ENCODE results near the gene PSORS1C1. TPM values are rescaled to one million over a fixed set of nuclear protein-coding genes. Genes with fewer than 3 reads are reported as not detected.

The PSORS1C1 gene
- polyA plus RNA-seq, 1 donor from 2014 or later = not detected

DNA sequence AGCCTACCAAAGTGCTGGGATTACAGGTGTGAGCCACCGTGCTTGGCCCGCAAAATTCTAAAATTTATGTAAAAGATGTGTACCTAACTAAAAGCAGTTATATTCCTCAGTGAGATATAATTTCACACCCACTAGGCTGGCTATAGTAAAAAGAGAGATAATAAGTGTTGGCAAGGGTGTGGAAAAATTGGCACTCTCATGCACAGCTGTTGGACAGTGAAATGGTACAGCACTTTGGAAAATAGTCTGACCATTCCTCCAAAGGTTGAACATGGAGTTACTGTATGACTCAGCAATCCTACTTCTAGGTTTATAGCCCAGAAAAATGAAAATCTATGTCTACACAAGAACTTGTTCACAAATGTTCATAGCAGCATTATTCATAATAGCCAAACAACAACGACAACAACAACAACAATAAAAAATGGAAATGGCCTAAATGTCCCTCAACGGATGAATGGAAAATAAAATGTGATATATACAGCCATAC is 16.1 kb upstream of the PSORS1C1 start:
- Histone ChIP-seq H3F3A (ENCODE audit: insufficient read depth, low read length, poor library complexity, severe bottlenecking) (no peaks in the 10 kb centered on the region), H3K9me2 (ENCODE audit: insufficient read depth, low read length) (no peaks in the 10 kb centered on the region), H2AFZ (ENCODE audit: low read depth, low read length) (no peak overlapping the region), H3K9me3 (ENCODE audit: low read length) (no peaks in the 10 kb centered on the region), H3K27ac (ENCODE audit: low read length) (no peak overlapping the region), H3K9ac (ENCODE audit: low read length) (no peak overlapping the region), H3K4me3 (ENCODE audit: low read length) (no peak overlapping the region), H3K27me3 (ENCODE audit: insufficient read depth, low read depth, low read length) (no peaks in the 10 kb centered on the region), H4K20me1 (ENCODE audit: insufficient read depth) (no peaks in the 10 kb centered on the region), H3K4me2 (ENCODE audit: low read length) (no peak overlapping the region), H3K79me2 (replicated peaks; ENCODE audit: insufficient read depth, low read length) (no peaks in the 10 kb centered on the region), H3K36me3 (ENCODE audit: insufficient read depth, low read length) (no peaks in the 10 kb centered on the region)
- TF ChIP-seq, protein P1, sequence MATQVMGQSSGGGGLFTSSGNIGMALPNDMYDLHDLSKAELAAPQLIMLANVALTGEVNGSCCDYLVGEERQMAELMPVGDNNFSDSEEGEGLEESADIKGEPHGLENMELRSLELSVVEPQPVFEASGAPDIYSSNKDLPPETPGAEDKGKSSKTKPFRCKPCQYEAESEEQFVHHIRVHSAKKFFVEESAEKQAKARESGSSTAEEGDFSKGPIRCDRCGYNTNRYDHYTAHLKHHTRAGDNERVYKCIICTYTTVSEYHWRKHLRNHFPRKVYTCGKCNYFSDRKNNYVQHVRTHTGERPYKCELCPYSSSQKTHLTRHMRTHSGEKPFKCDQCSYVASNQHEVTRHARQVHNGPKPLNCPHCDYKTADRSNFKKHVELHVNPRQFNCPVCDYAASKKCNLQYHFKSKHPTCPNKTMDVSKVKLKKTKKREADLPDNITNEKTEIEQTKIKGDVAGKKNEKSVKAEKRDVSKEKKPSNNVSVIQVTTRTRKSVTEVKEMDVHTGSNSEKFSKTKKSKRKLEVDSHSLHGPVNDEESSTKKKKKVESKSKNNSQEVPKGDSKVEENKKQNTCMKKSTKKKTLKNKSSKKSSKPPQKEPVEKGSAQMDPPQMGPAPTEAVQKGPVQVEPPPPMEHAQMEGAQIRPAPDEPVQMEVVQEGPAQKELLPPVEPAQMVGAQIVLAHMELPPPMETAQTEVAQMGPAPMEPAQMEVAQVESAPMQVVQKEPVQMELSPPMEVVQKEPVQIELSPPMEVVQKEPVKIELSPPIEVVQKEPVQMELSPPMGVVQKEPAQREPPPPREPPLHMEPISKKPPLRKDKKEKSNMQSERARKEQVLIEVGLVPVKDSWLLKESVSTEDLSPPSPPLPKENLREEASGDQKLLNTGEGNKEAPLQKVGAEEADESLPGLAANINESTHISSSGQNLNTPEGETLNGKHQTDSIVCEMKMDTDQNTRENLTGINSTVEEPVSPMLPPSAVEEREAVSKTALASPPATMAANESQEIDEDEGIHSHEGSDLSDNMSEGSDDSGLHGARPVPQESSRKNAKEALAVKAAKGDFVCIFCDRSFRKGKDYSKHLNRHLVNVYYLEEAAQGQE (IDR thresholded peaks at IDR 0.05; ENCODE audit: borderline replicate concordance) = no peak
- TF ChIP-seq RAD21 (conservative IDR thresholded peaks at IDR 0.05) (no peak), MXI1 (conservative IDR thresholded peaks at IDR 0.05; ENCODE audit: poor library complexity, severe bottlenecking) (no peak), POLR2AphosphoS5 (IDR thresholded peaks at IDR 0.05) (no peak)

DNA sequence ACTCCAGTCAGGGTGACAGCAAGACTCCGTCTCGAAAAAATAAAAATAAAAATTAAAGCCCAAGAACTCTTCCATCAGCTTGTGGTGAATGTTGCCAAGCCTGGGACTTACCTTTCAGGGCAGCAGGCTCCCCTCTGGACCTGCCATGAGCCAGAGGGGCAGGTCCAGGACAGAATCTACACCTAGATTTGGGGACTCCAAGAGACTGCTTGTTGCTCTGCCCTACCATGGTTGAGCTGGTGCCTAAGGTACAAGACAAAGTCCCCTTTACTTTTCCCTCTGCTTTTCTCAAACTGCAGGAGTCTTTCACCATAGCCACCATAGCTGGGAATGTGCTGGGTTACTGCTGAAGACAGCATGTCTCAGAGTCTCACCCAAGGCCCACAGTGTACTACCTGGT is 11.5 kb upstream of the PSORS1C1 start:
- no peak overlapping the region for H3K9ac ChIP-seq (ENCODE audit: low read length)
- H3K27ac ChIP-seq (ENCODE audit: low read length) = no peak overlapping the region
- H2AFZ ChIP-seq (ENCODE audit: low read depth, low read length) = no peak overlapping the region
- no peak overlapping the region for H3K4me2 ChIP-seq (ENCODE audit: low read length)
- H3K79me2 ChIP-seq (replicated peaks; ENCODE audit: insufficient read depth, low read length) = no peaks in the 10 kb centered on the region
- no peaks in the 10 kb centered on the region for H3K27me3 ChIP-seq (ENCODE audit: insufficient read depth, low read depth, low read length)
- H3K4me3 ChIP-seq (ENCODE audit: low read length) = no peak overlapping the region
- H3K9me3 ChIP-seq (ENCODE audit: low read length) = no peaks in the 10 kb centered on the region
- no peaks in the 10 kb centered on the region for H3K9me2 ChIP-seq (ENCODE audit: insufficient read depth, low read length)
- H3K36me3 ChIP-seq (ENCODE audit: insufficient read depth, low read length) = no peaks in the 10 kb centered on the region
- H4K20me1 ChIP-seq (ENCODE audit: insufficient read depth) = no peaks in the 10 kb centered on the region
- no peaks in the 10 kb centered on the region for H3F3A ChIP-seq (ENCODE audit: insufficient read depth, low read length, poor library complexity, severe bottlenecking)
- no peak for TF ChIP-seq SMC3 (conservative IDR thresholded peaks at IDR 0.05; ENCODE audit: poor library complexity)
- TF ChIP-seq, protein P1 (IDR thresholded peaks at IDR 0.05; ENCODE audit: borderline replicate concordance) = no peak
- no peak for TF ChIP-seq TAF1 (IDR thresholded peaks at IDR 0.05; ENCODE audit: low read depth)
- no peak for TF ChIP-seq MXI1 (conservative IDR thresholded peaks at IDR 0.05; ENCODE audit: poor library complexity, severe bottlenecking)
- no peak for TF ChIP-seq POLR2AphosphoS5 (IDR thresholded peaks at IDR 0.05)
- no peak for TF ChIP-seq RAD21 (conservative IDR thresholded peaks at IDR 0.05)
- TF ChIP-seq EP300 (conservative IDR thresholded peaks at IDR 0.05; ENCODE audit: poor library complexity, severe bottlenecking) = no peak
- TF ChIP-seq EZH2 (IDR thresholded peaks at IDR 0.05; ENCODE audit: borderline replicate concordance, insufficient read depth, low read length, poor library complexity, severe bottlenecking) = no peak
